Psoas muscle (tissue), 8 donors: ENCODE data around the gene LRRK1. TPM values are rescaled to one million over a fixed set of nuclear protein-coding genes. Genes with fewer than 3 reads are reported as not detected.

Source experiments
- ATAC-seq, 4 donors: fragments of 200-7000 bp; cut with Tn5 transposase; one replicate each; pipeline ENCODE4 v1.9.1; 2020; ENCODE audit warnings: moderate library complexity in 3 of 4, mild to moderate bottlenecking in 2 of 4
- DNase-seq, 2 donors: peaks; one replicate each; pipeline ENCODE4 v3.0.0-alpha.2; 2020
- H3K27ac ChIP-seq: fragments of 200-600 bp; one replicate; pipeline ENCODE4 v1.8.0; 2022
- H3K27me3 ChIP-seq, 3 donors: fragments of 200-600 bp in 1 of 3; one replicate each; pipeline versions ENCODE4 v1.6.1 to v1.8.0; 2013 to 2022; ENCODE audit warnings: low read length in 2 of 3, mild to moderate bottlenecking in 2 of 3, moderate library complexity in 1 of 3; ENCODE audit not compliant: insufficient read depth in 3 of 3
- H3K36me3 ChIP-seq, 2 donors: fragments of 200-600 bp in 1 of 2; one replicate each; pipeline versions ENCODE4 v1.6.1 to v1.8.0; 2013 to 2022; ENCODE audit warnings: low read depth in 1 of 2, mild to moderate bottlenecking in 1 of 2, moderate library complexity in 1 of 2; ENCODE audit not compliant: insufficient read depth in 1 of 2
- H3K4me1 ChIP-seq: fragments of 200-600 bp; one replicate; pipeline ENCODE4 v1.8.0; 2022
- H3K4me3 ChIP-seq: fragments of 200-600 bp; one replicate; pipeline ENCODE4 v1.8.0; 2022; ENCODE audit warnings: mild to moderate bottlenecking
- H3K9me3 ChIP-seq: fragments of 200-600 bp; one replicate; pipeline ENCODE4 v1.8.0; 2022
- WGBS, 3 donors: extraction: QIAGEN DNeasy Blood & Tissue Kit; methylation state at CpG; one replicate each; pipeline versions ENCODE4 v1.1.6 to v1.1.7; 2013; 5-methylcytosine and 5-hydroxymethylcytosine counted together
- intact Hi-C, 2 donors: fragments of 100-400 bp; cut with DNase I; formaldehyde crosslinking; loops; one replicate each; pipeline versions ENCODE4 v1.11.0 to v1.14.2; 2022
- polyA plus RNA-seq, 3 donors: library from polyadenylated mRNA; stranded (reverse); fragments of 200-250 nt; gene quantifications; one replicate each; pipeline ENCODE4 v1.2.3, GENCODE V29; 2013
- total RNA-seq, 4 donors: library from RNA; stranded (reverse); fragmentation: NEBNext Ultra II Directional in 2 of 4; extraction: Animal tissue kit (Norgen Biotek cat#: 25700) in 2 of 4; gene quantifications; one replicate each; pipeline versions ENCODE4 v1.2.1 to v1.2.4, GENCODE V29; 2021 to 2023
- TF ChIP-seq, protein P1 (sequence below): fragments of 200-600 bp; IDR thresholded peaks from one replicate; pipeline ENCODE4 v1.8.0; 2022; ENCODE audit warnings: antibody characterized with exemption
- donor health status: healthy with polysubstance abuse.
- donor health status: DM: no; HTN: no; CAD: no; lungs with moderate emphysema.
- donor health status: Bipolar disorder and iron deficiency.
- donor health status: healthy.
- donor health status: DM: yes; HTN: yes; CAD: no.
- donor health status: DM: no; HTN: no; CAD: no.
- donor health status: DM: no; HTN: no; CAD: no.
- donor health status: DM: yes; HTN: yes; CAD: no.

The LRRK1 gene
- total and polyA plus RNA-seq, 7 donors, result 0.91 to 7.6 (median 2.6) TPM

DNA sequence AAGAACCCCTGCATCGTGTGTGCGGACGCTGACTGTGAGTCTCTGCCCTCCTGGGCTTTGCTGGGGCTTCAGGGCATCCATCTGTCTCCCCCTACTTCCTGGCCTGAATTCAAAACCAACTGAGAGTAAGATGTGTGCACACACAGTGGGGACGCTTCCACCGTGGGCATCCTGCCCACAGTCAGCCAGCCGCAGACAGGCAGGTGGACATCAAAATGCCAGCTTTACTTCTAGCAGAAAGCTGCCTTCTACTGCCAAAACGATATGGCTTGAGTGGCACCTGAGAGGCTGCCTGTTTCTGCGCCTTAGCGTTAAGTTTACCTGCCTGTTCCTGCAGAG lies 21.0 kb upstream of the LRRK1 start:
- WGBS, 3 donors, result 85 to 87% (median 86%) methylated on average over 9 of the region's 9 CpGs
- DNase-seq, result no peak
- intact Hi-C loops, result no loop called here
- no peak for ATAC-seq
- Histone ChIP-seq H3K4me1 (peaks cover 45% of the 10 kb centered on the region), H3K4me3 (no peak overlapping the region), H3K27me3 (no peaks in the 10 kb centered on the region), H3K9me3 (no peaks in the 10 kb centered on the region), H3K27ac (no peak overlapping the region), H3K36me3 (peaks cover 0 to 11% of the 10 kb centered on the region in 2 donors)
- TF ChIP-seq, protein P1, sequence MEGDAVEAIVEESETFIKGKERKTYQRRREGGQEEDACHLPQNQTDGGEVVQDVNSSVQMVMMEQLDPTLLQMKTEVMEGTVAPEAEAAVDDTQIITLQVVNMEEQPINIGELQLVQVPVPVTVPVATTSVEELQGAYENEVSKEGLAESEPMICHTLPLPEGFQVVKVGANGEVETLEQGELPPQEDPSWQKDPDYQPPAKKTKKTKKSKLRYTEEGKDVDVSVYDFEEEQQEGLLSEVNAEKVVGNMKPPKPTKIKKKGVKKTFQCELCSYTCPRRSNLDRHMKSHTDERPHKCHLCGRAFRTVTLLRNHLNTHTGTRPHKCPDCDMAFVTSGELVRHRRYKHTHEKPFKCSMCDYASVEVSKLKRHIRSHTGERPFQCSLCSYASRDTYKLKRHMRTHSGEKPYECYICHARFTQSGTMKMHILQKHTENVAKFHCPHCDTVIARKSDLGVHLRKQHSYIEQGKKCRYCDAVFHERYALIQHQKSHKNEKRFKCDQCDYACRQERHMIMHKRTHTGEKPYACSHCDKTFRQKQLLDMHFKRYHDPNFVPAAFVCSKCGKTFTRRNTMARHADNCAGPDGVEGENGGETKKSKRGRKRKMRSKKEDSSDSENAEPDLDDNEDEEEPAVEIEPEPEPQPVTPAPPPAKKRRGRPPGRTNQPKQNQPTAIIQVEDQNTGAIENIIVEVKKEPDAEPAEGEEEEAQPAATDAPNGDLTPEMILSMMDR, result no peak

- H3K9me3 ChIP-seq, result no peaks in the 10 kb centered on the region
- peak overlapping the region; percentile 39 for H3K27ac ChIP-seq
- H3K4me3 ChIP-seq, result no peak overlapping the region
- no peak for DNase-seq
- TF ChIP-seq, protein P1, result no peak
- peaks cover 46% of the 10 kb centered on the region for H3K4me1 ChIP-seq
- H3K36me3 ChIP-seq, result peaks cover 0 to 8% of the 10 kb centered on the region in 2 donors
- 53 to 56% (median 56%) methylated on average over 11 of the region's 11 CpGs for WGBS, 3 donors
- peak in 3 of 4 donors; percentile 53 to 64 (median 61) for ATAC-seq
- intact Hi-C loops, result no loop called here
- H3K27me3 ChIP-seq, result no peaks in the 10 kb centered on the region
Observed at GRCh38 chr15:100898661-100899462, 20.3 kb upstream of the LRRK1 start.

DNA sequence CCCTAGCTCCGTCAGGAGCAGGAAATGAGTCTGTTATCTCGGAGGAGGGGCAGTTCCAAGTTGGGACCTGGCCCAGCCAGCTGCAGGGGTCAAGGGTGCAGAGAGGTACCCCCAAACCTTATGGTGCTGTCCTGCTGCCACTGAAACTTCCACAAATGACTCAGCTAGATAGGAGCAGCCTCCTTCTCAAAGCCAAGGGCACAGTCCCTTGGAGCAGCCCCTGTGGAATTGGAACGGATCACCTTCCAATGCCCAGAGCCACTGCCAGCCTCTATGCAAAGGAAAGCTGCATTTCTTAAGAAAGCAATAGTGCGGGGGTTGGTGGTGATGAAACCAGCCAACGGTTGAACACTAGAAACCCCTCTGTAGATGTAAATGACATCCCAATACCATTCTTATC lies 19.6 kb upstream of the LRRK1 start:
- Histone ChIP-seq H3K9me3 (no peaks in the 10 kb centered on the region), H3K27ac (peak overlapping the region; percentile 39), H3K27me3 (no peaks in the 10 kb centered on the region), H3K4me1 (peaks cover 46% of the 10 kb centered on the region), H3K36me3 (peaks cover 0 to 8% of the 10 kb centered on the region in 2 donors), H3K4me3 (no peak overlapping the region)
- DNase-seq (no peak), ATAC-seq (no peak)
- TF ChIP-seq, protein P1, result no peak
- intact Hi-C loops, result no loop called here
- 46 to 63% (median 53%) methylated on average over 5 of the region's 5 CpGs for WGBS, 3 donors

DNA sequence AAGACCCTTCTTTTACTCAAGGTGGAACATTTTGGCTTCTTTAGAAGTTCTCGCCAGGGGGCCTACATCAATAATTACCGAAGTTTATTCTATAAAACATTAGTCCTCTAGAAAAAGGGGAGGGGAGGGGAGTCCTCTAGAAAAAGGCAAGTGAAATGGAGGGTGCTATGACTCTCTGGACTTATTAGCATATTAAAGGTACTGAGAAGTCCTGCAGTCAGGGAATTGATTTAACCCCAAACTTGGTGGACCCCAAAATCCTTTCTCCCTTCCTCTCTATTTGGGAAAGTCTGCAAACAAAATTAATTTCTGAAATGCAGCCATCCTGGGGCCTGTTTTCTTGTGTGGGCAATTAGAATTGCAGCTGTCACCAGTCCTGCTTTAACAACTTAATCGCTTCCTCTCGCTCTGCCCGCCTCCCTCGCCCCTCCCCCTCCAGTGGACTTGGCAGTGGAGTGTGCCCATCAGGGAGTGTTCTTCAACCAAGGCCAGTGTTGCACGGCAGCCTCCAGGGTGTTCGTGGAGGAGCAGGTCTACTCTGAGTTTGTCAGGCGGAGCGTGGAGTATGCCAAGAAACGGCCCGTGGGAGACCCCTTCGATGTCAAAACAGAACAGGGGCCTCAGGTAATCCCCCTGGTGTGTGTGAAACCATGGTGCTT lies 18.9 kb upstream of the LRRK1 start:
- DNase-seq (no peak), ATAC-seq (peak in 2 of 4 donors; percentile 18 to 24)
- intact Hi-C loops, result no loop called here
- H3K4me1 ChIP-seq, result peaks cover 46% of the 10 kb centered on the region
- H3K9me3 ChIP-seq, result no peaks in the 10 kb centered on the region
- peak overlapping the region; percentile 88 for H3K27ac ChIP-seq
- peaks cover 0 to 8% of the 10 kb centered on the region in 2 donors for H3K36me3 ChIP-seq
- H3K27me3 ChIP-seq, result no peaks in the 10 kb centered on the region
- TF ChIP-seq, protein P1, result no peak
- no peak overlapping the region for H3K4me3 ChIP-seq
- WGBS, 3 donors, result 45 to 56% (median 47%) methylated on average over 13 of the region's 13 CpGs
